Measurements from ENCODE around the gene ELOVL6. TPM values are rescaled to one million over a fixed set of nuclear protein-coding genes. Genes with fewer than 3 reads are reported as not detected.

Gene ELOVL6
- total RNA-seq, 4 donors from 2014 or later = 11.3 to 31.6 (median 24.2) TPM

GRCh38 chr4:110202024-110202423, 3.6 kb upstream of the ELOVL6 start:
- Histone ChIP-seq H3K9me3 (no peaks in the 10 kb centered on the region), H3K4me3 (no peak overlapping the region), H3K27ac (no peak overlapping the region), H3K4me1 (peaks cover 9% of the 10 kb centered on the region), H3K27me3 (no peaks in the 10 kb centered on the region), H3K36me3 (no peaks in the 10 kb centered on the region)
- TF ChIP-seq EP300 (IDR thresholded peaks at IDR 0.05) = no peak
- WGBS = 93% methylated on average over 3 of the region's 3 CpGs
- no peak for DNase-seq (ENCODE audit: low spot score in 2 of 2)

- H3K4me1 ChIP-seq = peaks cover 9% of the 10 kb centered on the region
- no peak for DNase-seq (ENCODE audit: low spot score in 2 of 2)
- 50% methylated on average over 2 of the region's 2 CpGs for WGBS
- no peaks in the 10 kb centered on the region for H3K9me3 ChIP-seq
- no peaks in the 10 kb centered on the region for H3K36me3 ChIP-seq
- H3K27ac ChIP-seq = no peak overlapping the region
- no peak for TF ChIP-seq EP300 (IDR thresholded peaks at IDR 0.05)
- TF ChIP-seq CTCF (IDR thresholded peaks at IDR 0.05) = no peak
- TF ChIP-seq POLR2A (IDR thresholded peaks at IDR 0.05) = no peak
- TF ChIP-seq POLR2AphosphoS5 (IDR thresholded peaks at IDR 0.05) = no peak
- no peaks in the 10 kb centered on the region for H3K27me3 ChIP-seq
- H3K4me3 ChIP-seq = no peak overlapping the region
These were observed 3.1 kb upstream of the ELOVL6 start for GRCh38 chr4:110201502-110201901.

GRCh38 chr4:110200689-110201088, 2.3 kb upstream of the ELOVL6 start:
- no peak overlapping the region for H3K4me3 ChIP-seq
- 98% methylated on average over 2 of the region's 2 CpGs for WGBS

GRCh38 chr4:110198049-110198434, 373 bp downstream of the ELOVL6 start:
- no peak for DNase-seq (ENCODE audit: low spot score in 2 of 2)
- Histone ChIP-seq H3K27me3 (no peaks in the 10 kb centered on the region), H3K9me3 (no peaks in the 10 kb centered on the region), H3K4me1 (peaks cover 16% of the 10 kb centered on the region), H3K4me3 (peak overlapping the region; percentile 97), H3K27ac (peak overlapping the region; percentile 95), H3K36me3 (no peaks in the 10 kb centered on the region)
- 1% methylated on average over 23 of the region's 24 CpGs for WGBS
- no peak for TF ChIP-seq POLR2A (IDR thresholded peaks at IDR 0.05)
- TF ChIP-seq POLR2AphosphoS5 (IDR thresholded peaks at IDR 0.05) = no peak
- TF ChIP-seq EP300 (IDR thresholded peaks at IDR 0.05) = no peak

More at GRCh38 chr4:110200689-110201088, 2.3 kb upstream of the ELOVL6 start:
- TF ChIP-seq POLR2A (IDR thresholded peaks at IDR 0.05) (no peak), CTCF (IDR thresholded peaks at IDR 0.05) (no peak), EP300 (IDR thresholded peaks at IDR 0.05) (no peak), POLR2AphosphoS5 (IDR thresholded peaks at IDR 0.05) (no peak)
- no peaks in the 10 kb centered on the region for H3K36me3 ChIP-seq
- DNase-seq (ENCODE audit: low spot score in 2 of 2) = no peak
- H3K27me3 ChIP-seq = no peaks in the 10 kb centered on the region
- no peaks in the 10 kb centered on the region for H3K9me3 ChIP-seq
- no peak overlapping the region for H3K27ac ChIP-seq
- H3K4me1 ChIP-seq = peaks cover 11% of the 10 kb centered on the region

GRCh38 chr4:110197529-110198042, 829 bp downstream of the ELOVL6 start:
- H3K4me3 ChIP-seq = peak overlapping the region; percentile 97
- H3K27me3 ChIP-seq = no peaks in the 10 kb centered on the region
- under 1% methylated on average over 24 of the region's 26 CpGs for WGBS
- peaks cover 16% of the 10 kb centered on the region for H3K4me1 ChIP-seq
- no peaks in the 10 kb centered on the region for H3K36me3 ChIP-seq
- H3K9me3 ChIP-seq = no peaks in the 10 kb centered on the region
- DNase-seq (ENCODE audit: low spot score in 2 of 2) = peak in 1 of 2 donors; percentile 71
- peak overlapping the region; percentile 95 for H3K27ac ChIP-seq
- TF ChIP-seq EP300 (IDR thresholded peaks at IDR 0.05) (no peak), CTCF (IDR thresholded peaks at IDR 0.05) (no peak), POLR2A (IDR thresholded peaks at IDR 0.05) (no peak), POLR2AphosphoS5 (IDR thresholded peaks at IDR 0.05) (no peak)

- WGBS = 0% methylated on average over 7 of the region's 47 CpGs
- DNase-seq (ENCODE audit: low spot score in 2 of 2) = peak; percentile 72 to 84
These were observed 1.4 kb downstream of the ELOVL6 start for GRCh38 chr4:110196871-110197528.

More at GRCh38 chr4:110196871-110197528, 1.4 kb downstream of the ELOVL6 start:
- Histone ChIP-seq H3K4me3 (peak overlapping the region; percentile 97), H3K4me1 (peaks cover 16% of the 10 kb centered on the region), H3K27me3 (no peaks in the 10 kb centered on the region), H3K9me3 (no peaks in the 10 kb centered on the region), H3K36me3 (no peaks in the 10 kb centered on the region), H3K27ac (peak overlapping the region; percentile 95)
- TF ChIP-seq POLR2AphosphoS5 (IDR thresholded peaks at IDR 0.05) = no peak
- TF ChIP-seq CTCF (IDR thresholded peaks at IDR 0.05) = no peak
- no peak for TF ChIP-seq POLR2A (IDR thresholded peaks at IDR 0.05)
- no peak for TF ChIP-seq EP300 (IDR thresholded peaks at IDR 0.05)
